Naive thymus-derived CD4-positive, alpha-beta T cell (primary cell): ENCODE data around the gene UNC13A. TPM values are rescaled to one million over a fixed set of nuclear protein-coding genes. Genes with fewer than 3 reads are reported as not detected.
"Not testable (repeated sequence)": the region's sequence is repeated elsewhere in the genome, so short reads cannot be mapped to it uniquely, and the experiment has no call there.

ENCODE experiments used
- ATAC-seq: fragments of 150-1000 bp; cut with Tn5 transposase; 2 replicates; pipeline ENCODE4 v1.10.0; 2021; ENCODE audit warnings: mild to moderate bottlenecking, moderate library complexity
- CTCF ChIA-PET: fragments of 350-600 bp; sonication (Branson Sonifier 250); formaldehyde crosslinking; loops from one replicate; lab custom pipeline; 2021; ENCODE audit warnings: antibody characterized with exemption; lab: Charles Lee
- POLR2A ChIA-PET: fragments of 350-600 bp; sonication (Branson Sonifier 250); formaldehyde crosslinking; loops from one replicate; lab custom pipeline; 2021; ENCODE audit warnings: antibody characterized with exemption, inconsistent platforms; lab: Charles Lee
- DNase-seq, 9 donors: peaks; one replicate each; pipeline versions ENCODE4 v3.0.0 to v3.0.0-alpha.2; 2020 to 2022; ENCODE audit warnings: mixed read lengths in 1 of 9
- H3K27ac ChIP-seq: one replicate; pipeline ENCODE4 v1.7.0; 2013; ENCODE audit warnings: mild to moderate bottlenecking, low read depth, low read length, moderate library complexity
- H3K27me3 ChIP-seq, 2 donors: one replicate each; pipeline ENCODE4 v1.7.0; 2013; ENCODE audit warnings: low read length in 2 of 2, mild to moderate bottlenecking in 2 of 2, moderate library complexity in 2 of 2; ENCODE audit not compliant: control insufficient read depth in 2 of 2, insufficient read depth in 2 of 2
- H3K36me3 ChIP-seq, 3 experiments: 1 replicate in 2 of 3; 2 replicates in 1 of 3; pipeline ENCODE4 v1.7.0; 2013; ENCODE audit warnings: low read length in 3 of 3, mild to moderate bottlenecking in 3 of 3, moderate library complexity in 1 of 3; ENCODE audit not compliant: insufficient read depth in 3 of 3, control insufficient read depth in 2 of 3
- H3K4me1 ChIP-seq, 2 donors: one replicate each; pipeline ENCODE4 v1.7.0; 2013; ENCODE audit warnings: low read length in 2 of 2, mild to moderate bottlenecking in 2 of 2, moderate library complexity in 1 of 2; ENCODE audit not compliant: control insufficient read depth in 2 of 2, insufficient read depth in 2 of 2
- H3K4me3 ChIP-seq: 2 replicates; pipeline ENCODE4 v1.7.0; 2013; ENCODE audit warnings: mild to moderate bottlenecking, low read length
- H3K9me3 ChIP-seq, 3 experiments: 1 replicate in 2 of 3; 2 replicates in 1 of 3; pipeline ENCODE4 v1.7.0; 2013; ENCODE audit warnings: low read length in 3 of 3; ENCODE audit not compliant: control insufficient read depth in 2 of 3
- H3K27ac Mint-ChIP-seq, 9 donors: one replicate each; pipeline ENCODE4 v1.8.0; 2020 to 2022; ENCODE audit warnings: mixed read lengths in 9 of 9, mild to moderate bottlenecking in 8 of 9, moderate library complexity in 5 of 9, inconsistent platforms in 2 of 9
- H3K27me3 Mint-ChIP-seq, 5 donors: one replicate each; pipeline ENCODE4 v1.8.0; 2021 to 2022; ENCODE audit warnings: mixed read lengths in 5 of 5, mild to moderate bottlenecking in 1 of 5
- H3K36me3 Mint-ChIP-seq, 5 donors: one replicate each; pipeline ENCODE4 v1.8.0; 2020 to 2022; ENCODE audit warnings: mixed read lengths in 5 of 5, mild to moderate bottlenecking in 3 of 5, inconsistent platforms in 1 of 5
- H3K4me1 Mint-ChIP-seq, 7 donors: one replicate each; pipeline ENCODE4 v1.8.0; 2020 to 2022; ENCODE audit warnings: mixed read lengths in 7 of 7, mild to moderate bottlenecking in 3 of 7, inconsistent platforms in 1 of 7
- H3K4me3 Mint-ChIP-seq, 10 donors: one replicate each; pipeline ENCODE4 v1.8.0; 2020 to 2022; ENCODE audit warnings: mild to moderate bottlenecking in 10 of 10, mixed read lengths in 10 of 10, moderate library complexity in 6 of 10, inconsistent platforms in 2 of 10
- H3K9me3 Mint-ChIP-seq, 11 donors: one replicate each; pipeline ENCODE4 v1.8.0; 2020 to 2022; ENCODE audit warnings: mixed read lengths in 11 of 11, mild to moderate bottlenecking in 4 of 11, inconsistent platforms in 1 of 11, moderate library complexity in 1 of 11
- intact Hi-C, 2 donors: fragments of 100-400 bp; cut with micrococcal nuclease; formaldehyde crosslinking; loops; one replicate each; pipeline ENCODE4 v1.15.1; 2023
- polyA plus RNA-seq, 2 donors: library from polyadenylated mRNA; unstranded; fragments of 300-500 nt; fragmentation: Illumina TruSeq; gene quantifications; one replicate each; pipeline ENCODE4 v1.2.3, GENCODE V29; 2021
- total RNA-seq, 6 experiments: library from RNA in 5 of 6; stranded (reverse) in 5 of 6; gene quantifications; 1 replicate in 5 of 6; 2 replicates in 1 of 6; pipeline ENCODE4 v1.2.3 and lab custom pipeline; 2021 to 2026

The UNC13A gene
- total and polyA plus RNA-seq, 7 experiments from 2014 or later, result 0.02 to 0.30 (median 0.04) TPM; not detected in 1

- ChIA-PET CTCF (interaction anchor here (0.6 kb wide), 3 partner anchors 17 to 866 kb away, joined by 3 to 4 read pairs (median 3); no protein-coding TSS in a partner anchor), POLR2A (interaction anchor here (0.6 to 1.7 kb wide), 4 partner anchors 45 to 1601 kb away, joined by 3 to 7 read pairs (median 3); partner anchors contain the start of gene PGLS)
- H3K4me3 Mint-ChIP-seq, result peak overlapping the region; percentile 73 to 90 (median 84)
- H3K27ac Mint-ChIP-seq, result peak overlapping the region in 5 of 9 donors; percentile 28 to 83 (median 69)
- no peaks in the 10 kb centered on the region for H3K9me3 Mint-ChIP-seq
- H3K27me3 Mint-ChIP-seq, result no peaks in the 10 kb centered on the region
- Histone ChIP-seq H3K9me3 (no peaks in the 10 kb centered on the region), H3K27me3 (no peaks in the 10 kb centered on the region), H3K36me3 (peaks cover 0 to 25% (median 4%) of the 10 kb centered on the region in 3 experiments), H3K4me1 (peaks cover 16% of the 10 kb centered on the region in 2 donors), H3K27ac (peak overlapping the region; percentile 76), H3K4me3 (peak overlapping the region; percentile 81)
- H3K36me3 Mint-ChIP-seq, result peaks cover 0 to 13% (median 6%) of the 10 kb centered on the region in 5 donors
- peaks cover 8 to 29% (median 20%) of the 10 kb centered on the region in 7 donors for H3K4me1 Mint-ChIP-seq
- intact Hi-C loops, result loop anchor here (1.0 to 5.0 kb wide), 13 partner anchors 17 to 1636 kb away; partner anchors contain the start of genes FCHO1 (in 2 of the 2), PGLS (in 2 of the 2), ANO8 (in 1 of the 2) and BORCS8 (in 1 of the 2)
- ATAC-seq (peak; percentile 7), DNase-seq (peak in 2 of 9 donors; percentile 14 to 65)
Observed at GRCh38 chr19:17555929-17556813, 132.0 kb downstream of the UNC13A start.

DNA sequence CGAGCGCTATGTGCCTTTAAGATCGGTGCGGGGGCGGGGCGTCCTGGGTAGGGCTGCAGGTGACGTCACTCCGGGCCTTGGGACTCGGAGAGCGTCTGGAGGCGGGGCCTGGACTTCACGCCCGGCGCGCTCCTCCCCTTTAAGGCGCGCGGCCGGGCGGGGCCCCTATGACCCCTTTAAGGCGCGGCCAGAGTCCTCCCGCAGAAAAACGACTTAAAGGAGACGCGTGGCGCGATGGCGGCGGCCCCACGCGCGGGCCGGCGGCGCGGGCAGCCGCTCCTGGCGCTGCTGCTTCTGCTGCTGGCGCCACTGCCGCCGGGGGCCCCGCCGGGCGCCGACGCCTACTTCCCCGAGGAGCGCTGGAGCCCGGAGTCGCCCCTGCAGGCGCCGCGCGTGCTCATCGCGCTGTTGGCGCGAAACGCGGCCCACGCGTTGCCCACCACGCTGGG, 132.7 kb downstream of the UNC13A start, which contains the start of gene COLGALT1:
COLGALT1 (plus strand) TSS at position 170 of the 449 bp plus-strand sequence; CDS start at position 235, 65 bp downstream.
- ChIA-PET CTCF (no interaction called here), POLR2A (interaction anchor here (0.6 to 3.5 kb wide), 4 partner anchors 44 to 1602 kb away, joined by 3 to 12 read pairs (median 6); partner anchors contain the start of gene PGLS)
- Mint-ChIP-seq H3K27ac (peak within 1 kb of the TSS in 6 of 9 donors; percentile 36 to 80 (median 66)), H3K36me3 (peaks cover 0 to 12% (median 6%) of the 10 kb centered on the region in 5 donors), H3K4me1 (peaks cover 8 to 29% (median 20%) of the 10 kb centered on the region in 7 donors), H3K4me3 (peak within 1 kb of the TSS; percentile 73 to 90 (median 84)), H3K27me3 (no peaks in the 10 kb centered on the region), H3K9me3 (no peaks in the 10 kb centered on the region)
- Histone ChIP-seq H3K27ac (peak within 1 kb of the TSS; percentile 76), H3K4me1 (peaks cover 16% of the 10 kb centered on the region in 2 donors), H3K9me3 (no peaks in the 10 kb centered on the region), H3K36me3 (peaks cover 0 to 23% (median 4%) of the 10 kb centered on the region in 3 experiments), H3K4me3 (peak within 1 kb of the TSS; percentile 81), H3K27me3 (no peaks in the 10 kb centered on the region)
- DNase-seq, result peak; percentile 92 to 99 (median 96)
- intact Hi-C loops, result loop anchor here (1.0 to 5.0 kb wide), 13 partner anchors 16 to 1637 kb away; partner anchors contain the start of genes FCHO1 (in 2 of the 2), PGLS (in 2 of the 2), ANO8 (in 1 of the 2) and BORCS8 (in 1 of the 2)
- ATAC-seq, result peak; percentile 99

GRCh38 chr19:17554968-17555479, 133.1 kb downstream of the UNC13A start:
- peaks cover 16% of the 10 kb centered on the region in 2 donors for H3K4me1 ChIP-seq
- no peak for ATAC-seq
- H3K36me3 Mint-ChIP-seq, result peaks cover 0 to 8% (median 1%) of the 10 kb centered on the region in 5 donors
- H3K4me3 ChIP-seq, result peak overlapping the region; percentile 81
- H3K4me3 Mint-ChIP-seq, result peak overlapping the region; percentile 73 to 90 (median 80)
- H3K36me3 ChIP-seq, result peaks cover 0 to 18% (median 2%) of the 10 kb centered on the region in 3 experiments
- peak overlapping the region in 5 of 9 donors; percentile 36 to 78 (median 62) for H3K27ac Mint-ChIP-seq
- H3K27ac ChIP-seq, result peak overlapping the region; percentile 76
- peaks cover 8 to 27% (median 19%) of the 10 kb centered on the region in 7 donors for H3K4me1 Mint-ChIP-seq
- no peaks in the 10 kb centered on the region for H3K27me3 Mint-ChIP-seq
- ChIA-PET CTCF (no interaction called here), POLR2A (interaction anchor here (0.6 to 3.5 kb wide), 3 partner anchors 11 to 136 kb away, joined by 3 to 12 read pairs (median 4); partner anchors contain the start of gene PGLS)
- no peaks in the 10 kb centered on the region for H3K9me3 Mint-ChIP-seq
- no peaks in the 10 kb centered on the region for H3K27me3 ChIP-seq
- no peaks in the 10 kb centered on the region for H3K9me3 ChIP-seq
- intact Hi-C loops, result loop anchor here (1.0 to 5.0 kb wide), 13 partner anchors 16 to 1637 kb away; partner anchors contain the start of genes FCHO1 (in 2 of the 2), PGLS (in 2 of the 2), ANO8 (in 1 of the 2) and BORCS8 (in 1 of the 2)
- DNase-seq, result no peak

DNA sequence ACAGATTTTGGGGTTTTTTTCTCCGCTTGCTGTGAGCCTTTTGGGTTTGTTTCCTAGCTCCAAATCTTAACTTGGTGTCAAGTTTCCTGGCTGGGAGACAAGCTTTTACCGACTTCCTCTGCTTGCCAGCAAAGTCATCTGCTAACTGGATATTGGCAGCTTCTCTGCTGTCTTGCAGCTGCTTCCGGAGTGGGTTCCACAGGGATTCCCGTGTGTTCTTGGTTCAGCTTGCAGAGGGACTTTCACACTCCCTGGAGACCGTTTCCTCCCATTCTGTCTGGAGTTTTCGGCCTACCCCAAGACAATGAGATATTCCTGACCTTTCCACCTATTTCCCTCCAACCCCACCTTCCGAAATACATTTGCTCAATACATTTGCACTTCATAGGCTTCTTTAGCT, 134.9 kb downstream of the UNC13A start:
- peaks cover 0 to 5% (median 0%) of the 10 kb centered on the region in 3 experiments for H3K36me3 ChIP-seq
- no peaks in the 10 kb centered on the region for H3K9me3 ChIP-seq
- no peak for ATAC-seq
- Mint-ChIP-seq H3K36me3 (no peaks in the 10 kb centered on the region), H3K4me1 (peaks cover 8 to 21% (median 16%) of the 10 kb centered on the region in 7 donors), H3K9me3 (no peaks in the 10 kb centered on the region), H3K4me3 (no peak overlapping the region), H3K27ac (peak overlapping the region in 1 of 9 donors; percentile 19), H3K27me3 (no peaks in the 10 kb centered on the region)
- peaks cover 16% of the 10 kb centered on the region in 2 donors for H3K4me1 ChIP-seq
- POLR2A ChIA-PET, result interaction anchor here (0.7 to 3.5 kb wide), 2 partner anchors 41 to 59 kb away, joined by 3 to 12 read pairs; partner anchors contain the start of gene PGLS
- CTCF ChIA-PET, result interaction anchor here (0.8 to 1.4 kb wide), 2 partner anchors 57 to 140 kb away, joined by 3 to 5 read pairs; no protein-coding TSS in a partner anchor
- intact Hi-C loops, result no loop called here
- DNase-seq, result no peak
- no peaks in the 10 kb centered on the region for H3K27me3 ChIP-seq
- H3K4me3 ChIP-seq, result no peak overlapping the region
- H3K27ac ChIP-seq, result no peak overlapping the region

- ATAC-seq, H3K27ac Mint-ChIP-seq, H3K27ac ChIP-seq, H3K36me3 ChIP-seq, H3K4me3 ChIP-seq, H3K9me3 ChIP-seq, CTCF ChIA-PET, intact Hi-C loops, H3K36me3 Mint-ChIP-seq, H3K27me3 ChIP-seq, DNase-seq, H3K27me3 Mint-ChIP-seq, H3K4me3 Mint-ChIP-seq, H3K9me3 Mint-ChIP-seq: not testable (repeated sequence)
- H3K4me1 Mint-ChIP-seq, result peaks cover 8 to 20% (median 16%) of the 10 kb centered on the region in 7 donors
- H3K4me1 ChIP-seq, result peaks cover 16% of the 10 kb centered on the region in 2 donors
- POLR2A ChIA-PET, result interaction anchor here (1.1 to 3.5 kb wide), 2 partner anchors 41 to 56 kb away, joined by 3 to 12 read pairs; partner anchors contain the start of gene PGLS
Observed at GRCh38 chr19:17552735-17553134, 135.4 kb downstream of the UNC13A start.
